GM12865 (cell line): ENCODE measurements around the gene LMCD1.

Experiments
- DNase-seq: peaks from one replicate; pipeline ENCODE4 v3.0.0; 2010; ENCODE audit warnings: low read depth
- H3K4me3 ChIP-seq: 2 replicates; pipeline ENCODE4 v1.5.1; 2011; ENCODE audit warnings: mild to moderate bottlenecking, low read depth, low read length, control low read depth
- CTCF ChIP-seq: IDR thresholded peaks from 2 replicates; pipeline ENCODE4 v1.5.1; 2011; ENCODE audit warnings: low read length, control low read depth, low read depth, inconsistent platforms; ENCODE audit not compliant: insufficient read depth; ENCODE audit errors: missing control alignments

The LMCD1 gene

GRCh38 chr3:8503871-8504610 is 2.4 kb downstream of the LMCD1 start:
- no peak overlapping the region for H3K4me3 ChIP-seq
- TF ChIP-seq CTCF, result no peak
- peak; percentile 51 for DNase-seq

GRCh38 chr3:8504611-8504973 is 3.0 kb downstream of the LMCD1 start:
- H3K4me3 ChIP-seq, result no peak overlapping the region
- TF ChIP-seq CTCF, result no peak
- no peak for DNase-seq

GRCh38 chr3:8505621-8506020 is 4.0 kb downstream of the LMCD1 start:
- H3K4me3 ChIP-seq, result no peak overlapping the region
- no peak for DNase-seq
- TF ChIP-seq CTCF, result no peak

GRCh38 chr3:8506571-8507061 is 5.0 kb downstream of the LMCD1 start:
- DNase-seq, result no peak
- no peak for TF ChIP-seq CTCF
- no peak overlapping the region for H3K4me3 ChIP-seq

GRCh38 chr3:8507496-8507895 is 5.9 kb downstream of the LMCD1 start:
- no peak overlapping the region for H3K4me3 ChIP-seq
- no peak for TF ChIP-seq CTCF
- DNase-seq, result peak; percentile 44

GRCh38 chr3:8509961-8510360 is 8.3 kb downstream of the LMCD1 start:
- no peak for TF ChIP-seq CTCF
- DNase-seq, result no peak
- H3K4me3 ChIP-seq, result no peak overlapping the region

- H3K4me3 ChIP-seq, result no peak overlapping the region
- TF ChIP-seq CTCF, result no peak
- DNase-seq, result no peak
Measured at GRCh38 chr3:8512234-8512633, 10.6 kb downstream of the LMCD1 start.
